Measurements from ENCODE around the gene JOSD1.

JOSD1 gene

GRCh38 chr22:38700789-38701628, at the start of gene JOSD1:
Gene JOSD1, minus strand, starts transcription at chr22:38700943. Its CDS starts 956 bp downstream, at chr22:38699987.
- H3K4me3 ChIP-seq (ENCODE audit: low read depth, low read length), result peak within 1 kb of the TSS; percentile 86
- no peak for TF ChIP-seq CTCF (IDR thresholded peaks at IDR 0.05; ENCODE audit: low read depth, low read length)

GRCh38 chr22:38750104-38750503, 49.4 kb upstream of the JOSD1 start:
- no peak overlapping the region for H3K4me3 ChIP-seq (ENCODE audit: low read depth, low read length)
- TF ChIP-seq CTCF (IDR thresholded peaks at IDR 0.05; ENCODE audit: low read depth, low read length), result no peak

- no peak for TF ChIP-seq CTCF (IDR thresholded peaks at IDR 0.05; ENCODE audit: low read depth, low read length)
These were observed 47.9 kb upstream of the JOSD1 start for GRCh38 chr22:38748487-38749136.

GRCh38 chr22:38745676-38746460, 45.1 kb upstream of the JOSD1 start:
- TF ChIP-seq CTCF (IDR thresholded peaks at IDR 0.05; ENCODE audit: low read depth, low read length), result no peak
- no peak overlapping the region for H3K4me3 ChIP-seq (ENCODE audit: low read depth, low read length)

More at GRCh38 chr22:38748487-38749136, 47.9 kb upstream of the JOSD1 start:
- no peak overlapping the region for H3K4me3 ChIP-seq (ENCODE audit: low read depth, low read length)

GRCh38 chr22:38744981-38745380, 44.2 kb upstream of the JOSD1 start:
- TF ChIP-seq CTCF (IDR thresholded peaks at IDR 0.05; ENCODE audit: low read depth, low read length), result no peak
- H3K4me3 ChIP-seq (ENCODE audit: low read depth, low read length), result no peak overlapping the region

GRCh38 chr22:38742176-38742942, 41.6 kb upstream of the JOSD1 start:
- TF ChIP-seq CTCF (IDR thresholded peaks at IDR 0.05; ENCODE audit: low read depth, low read length), result no peak
- H3K4me3 ChIP-seq (ENCODE audit: low read depth, low read length), result no peak overlapping the region

All from WI38 (cell line).